Suprapubic skin (tissue), 4 donors: ENCODE results near the gene ERCC6. TPM values are rescaled to one million over a fixed set of nuclear protein-coding genes. Genes with fewer than 3 reads are reported as not detected.

ENCODE experiments used
- DNase-seq, 2 donors: peaks; one replicate each; pipeline ENCODE4 v3.0.0-alpha.2; 2019; ENCODE audit warnings: low spot score in 2 of 2
- H3K27ac ChIP-seq: fragments of 200-600 bp; sonication (generic); one replicate; pipeline ENCODE4 v1.5.1; 2019
- H3K27me3 ChIP-seq: fragments of 200-600 bp; sonication (generic); one replicate; pipeline ENCODE4 v1.5.1; 2019
- H3K36me3 ChIP-seq: fragments of 200-600 bp; sonication (generic); one replicate; pipeline ENCODE4 v1.5.1; 2019
- H3K4me1 ChIP-seq: fragments of 200-600 bp; sonication (generic); one replicate; pipeline ENCODE4 v1.5.1; 2019
- H3K4me3 ChIP-seq: fragments of 200-600 bp; sonication (generic); one replicate; pipeline ENCODE4 v1.5.1; 2019; ENCODE audit warnings: mild to moderate bottlenecking
- H3K9me3 ChIP-seq: fragments of 200-600 bp; sonication (generic); one replicate; pipeline ENCODE4 v1.5.1; 2019
- EP300 ChIP-seq: sonication (generic); formaldehyde crosslinking; IDR thresholded peaks from one replicate; pipeline ENCODE4 v1.6.1; 2017; ENCODE audit warnings: antibody characterized with exemption
- POLR2A ChIP-seq, 2 donors: fragments of 450-650 bp; IDR thresholded peaks; one replicate each; pipeline ENCODE4 v1.6.1; 2017; ENCODE audit warnings: antibody characterized with exemption in 2 of 2, mild to moderate bottlenecking in 2 of 2, moderate library complexity in 2 of 2
- POLR2AphosphoS5 ChIP-seq, 3 donors: sonication (generic); formaldehyde crosslinking; IDR thresholded peaks; one replicate each; pipeline ENCODE4 v1.6.1; 2017; ENCODE audit warnings: antibody characterized with exemption in 3 of 3
- WGBS: methylation state at CpG from one replicate; pipeline ENCODE4 v1.1.5; 2018; 5-methylcytosine and 5-hydroxymethylcytosine counted together
- total RNA-seq, 4 donors: library from RNA; depleted of rRNA; stranded (reverse); fragments of >200 nt; gene quantifications; one replicate each; pipeline ENCODE4 v1.1.0, GENCODE V29; 2016
- TF ChIP-seq, protein P1 (sequence below), 2 donors: fragments of 200-600 bp in 1 of 2; fragments of 450-650 bp in 1 of 2; sonication (generic) in 1 of 2; IDR thresholded peaks; one replicate each; pipeline ENCODE4 v1.5.1; 2016 to 2019; ENCODE audit warnings: antibody characterized with exemption in 2 of 2, mild to moderate bottlenecking in 1 of 2, moderate library complexity in 1 of 2

Gene ERCC6
- total RNA-seq, 4 donors from 2014 or later: 20.5 to 37.1 (median 24.4) TPM

DNA sequence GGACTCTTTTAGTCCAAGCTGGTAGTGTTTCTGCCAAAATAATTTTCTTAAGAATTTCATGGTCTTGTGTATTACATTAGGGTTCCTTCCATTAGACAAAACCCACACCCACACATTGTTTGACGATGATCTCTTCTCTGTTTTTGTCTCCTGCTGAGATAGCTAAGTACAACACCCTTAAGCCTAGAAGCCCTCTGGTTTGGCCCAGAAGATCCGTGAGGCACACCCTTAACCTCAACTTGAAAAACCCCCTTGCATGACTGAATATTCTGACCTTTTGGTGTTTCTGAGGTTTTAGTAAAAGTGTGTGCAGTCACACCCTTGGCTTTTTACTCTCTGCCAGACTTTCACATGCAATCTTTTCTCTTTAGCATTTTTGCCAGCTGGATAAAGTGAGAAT, 29.3 kb upstream of the ERCC6 start:
- Histone ChIP-seq H3K36me3 (no peaks in the 10 kb centered on the region), H3K27me3 (no peaks in the 10 kb centered on the region), H3K9me3 (no peaks in the 10 kb centered on the region), H3K27ac (no peak overlapping the region), H3K4me1 (no peaks in the 10 kb centered on the region), H3K4me3 (no peak overlapping the region)
- WGBS: 48% methylated on average over 2 of the region's 2 CpGs
- TF ChIP-seq EP300 (no peak), POLR2A (IDR thresholded peaks at IDR 0.05) (no peak), POLR2AphosphoS5 (IDR thresholded peaks at IDR 0.05) (no peak)
- TF ChIP-seq, protein P1, sequence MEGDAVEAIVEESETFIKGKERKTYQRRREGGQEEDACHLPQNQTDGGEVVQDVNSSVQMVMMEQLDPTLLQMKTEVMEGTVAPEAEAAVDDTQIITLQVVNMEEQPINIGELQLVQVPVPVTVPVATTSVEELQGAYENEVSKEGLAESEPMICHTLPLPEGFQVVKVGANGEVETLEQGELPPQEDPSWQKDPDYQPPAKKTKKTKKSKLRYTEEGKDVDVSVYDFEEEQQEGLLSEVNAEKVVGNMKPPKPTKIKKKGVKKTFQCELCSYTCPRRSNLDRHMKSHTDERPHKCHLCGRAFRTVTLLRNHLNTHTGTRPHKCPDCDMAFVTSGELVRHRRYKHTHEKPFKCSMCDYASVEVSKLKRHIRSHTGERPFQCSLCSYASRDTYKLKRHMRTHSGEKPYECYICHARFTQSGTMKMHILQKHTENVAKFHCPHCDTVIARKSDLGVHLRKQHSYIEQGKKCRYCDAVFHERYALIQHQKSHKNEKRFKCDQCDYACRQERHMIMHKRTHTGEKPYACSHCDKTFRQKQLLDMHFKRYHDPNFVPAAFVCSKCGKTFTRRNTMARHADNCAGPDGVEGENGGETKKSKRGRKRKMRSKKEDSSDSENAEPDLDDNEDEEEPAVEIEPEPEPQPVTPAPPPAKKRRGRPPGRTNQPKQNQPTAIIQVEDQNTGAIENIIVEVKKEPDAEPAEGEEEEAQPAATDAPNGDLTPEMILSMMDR (IDR thresholded peaks at IDR 0.05): no peak
- no peak for DNase-seq

DNA sequence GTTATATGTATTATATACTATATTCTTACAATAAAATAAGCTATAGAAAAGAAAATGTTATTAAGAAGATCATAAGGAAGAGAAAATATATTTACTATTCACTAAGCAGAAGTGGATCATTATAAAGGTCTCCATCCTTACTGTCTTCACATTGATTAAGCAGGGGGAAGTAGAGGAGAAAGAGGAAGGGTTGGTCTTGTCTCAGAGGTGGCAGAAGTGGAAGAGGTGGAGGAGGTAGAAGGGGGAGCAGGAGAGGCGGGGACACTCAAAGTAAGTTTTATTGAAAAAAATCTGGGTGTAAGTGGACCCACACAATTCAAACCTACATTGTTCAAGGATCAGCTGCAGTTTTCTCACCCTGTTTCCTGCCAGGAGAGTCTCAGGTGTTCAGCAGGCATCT, 28.9 kb upstream of the ERCC6 start:
- Histone ChIP-seq H3K4me3 (no peak overlapping the region), H3K27ac (no peak overlapping the region), H3K4me1 (no peaks in the 10 kb centered on the region), H3K9me3 (no peaks in the 10 kb centered on the region), H3K36me3 (no peaks in the 10 kb centered on the region), H3K27me3 (no peaks in the 10 kb centered on the region)
- DNase-seq: no peak
- TF ChIP-seq POLR2AphosphoS5 (IDR thresholded peaks at IDR 0.05) (no peak), EP300 (no peak), POLR2A (IDR thresholded peaks at IDR 0.05) (no peak)
- TF ChIP-seq, protein P1 (IDR thresholded peaks at IDR 0.05): no peak
- 68% methylated on average over 1 of the region's 1 CpG for WGBS

- 80% methylated on average over 4 of the region's 4 CpGs for WGBS
These were observed 25.6 kb upstream of the ERCC6 start for GRCh38 chr10:49564461-49565009.

GRCh38 chr10:49562893-49563292, 24.0 kb upstream of the ERCC6 start:
- H3K27me3 ChIP-seq: peaks cover 7% of the 10 kb centered on the region
- H3K4me1 ChIP-seq: no peaks in the 10 kb centered on the region
- no peak for DNase-seq
- WGBS: 73% methylated on average over 1 of the region's 1 CpG
- H3K27ac ChIP-seq: no peak overlapping the region
- H3K9me3 ChIP-seq: no peaks in the 10 kb centered on the region
- no peak overlapping the region for H3K4me3 ChIP-seq
- no peaks in the 10 kb centered on the region for H3K36me3 ChIP-seq
- TF ChIP-seq POLR2AphosphoS5 (IDR thresholded peaks at IDR 0.05): no peak
- TF ChIP-seq, protein P1 (IDR thresholded peaks at IDR 0.05): no peak

More at GRCh38 chr10:49564461-49565009, 25.6 kb upstream of the ERCC6 start:
- Histone ChIP-seq H3K9me3 (no peaks in the 10 kb centered on the region), H3K4me3 (no peak overlapping the region), H3K36me3 (no peaks in the 10 kb centered on the region), H3K27ac (no peak overlapping the region), H3K27me3 (peaks cover 4% of the 10 kb centered on the region), H3K4me1 (no peaks in the 10 kb centered on the region)
- TF ChIP-seq POLR2AphosphoS5 (IDR thresholded peaks at IDR 0.05) (no peak), POLR2A (IDR thresholded peaks at IDR 0.05) (no peak), EP300 (no peak)
- TF ChIP-seq, protein P1 (IDR thresholded peaks at IDR 0.05): no peak
- DNase-seq: no peak

GRCh38 chr10:49560526-49560925, 21.6 kb upstream of the ERCC6 start:
- WGBS: 57% methylated on average over 2 of the region's 2 CpGs

DNA sequence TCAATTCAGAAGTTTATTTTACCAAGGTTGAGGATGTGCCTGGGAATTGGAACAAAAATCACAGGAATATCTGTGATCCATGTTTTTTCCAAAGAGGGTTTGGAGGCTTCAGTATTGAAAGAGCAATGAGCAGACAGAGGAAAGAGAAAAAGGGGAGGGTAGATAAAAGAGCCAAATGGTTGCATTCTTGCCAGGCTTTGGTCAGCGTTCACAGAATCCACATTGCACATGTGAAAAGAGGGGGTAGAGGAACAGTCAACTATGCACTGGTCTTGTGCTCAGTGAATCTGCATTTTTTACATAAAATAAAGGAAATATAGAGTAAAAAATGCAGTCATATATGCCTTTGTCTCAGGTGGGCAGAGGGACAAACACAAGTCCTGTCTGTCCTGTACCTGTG, 20.6 kb upstream of the ERCC6 start:
- Histone ChIP-seq H3K27me3 (peaks cover 7% of the 10 kb centered on the region), H3K36me3 (no peaks in the 10 kb centered on the region), H3K9me3 (no peaks in the 10 kb centered on the region), H3K27ac (no peak overlapping the region), H3K4me1 (no peaks in the 10 kb centered on the region), H3K4me3 (no peak overlapping the region)
- TF ChIP-seq POLR2AphosphoS5 (IDR thresholded peaks at IDR 0.05): no peak
- TF ChIP-seq EP300: no peak
- no peak for TF ChIP-seq POLR2A (IDR thresholded peaks at IDR 0.05)
- TF ChIP-seq, protein P1 (IDR thresholded peaks at IDR 0.05): no peak
- no peak for DNase-seq
- 22% methylated on average over 1 of the region's 1 CpG for WGBS

More at GRCh38 chr10:49560526-49560925, 21.6 kb upstream of the ERCC6 start:
- H3K4me3 ChIP-seq: no peak overlapping the region
- no peaks in the 10 kb centered on the region for H3K4me1 ChIP-seq
- no peak overlapping the region for H3K27ac ChIP-seq
- no peak for TF ChIP-seq EP300
- TF ChIP-seq POLR2AphosphoS5 (IDR thresholded peaks at IDR 0.05): no peak
- no peaks in the 10 kb centered on the region for H3K9me3 ChIP-seq
- no peaks in the 10 kb centered on the region for H3K36me3 ChIP-seq
- H3K27me3 ChIP-seq: peaks cover 7% of the 10 kb centered on the region
- no peak for DNase-seq
